Thoracic aorta (tissue), 2 donors: Measurements from ENCODE around the gene SSTR5. TPM values are rescaled to one million over a fixed set of nuclear protein-coding genes. Genes with fewer than 3 reads are reported as not detected.

Experiments
- ATAC-seq: fragments of 150-250 bp; one replicate; pipeline ENCODE4 v1.8.0; 2017; ENCODE audit warnings: low read depth; ENCODE audit not compliant: insufficient number of reproducible peaks, low FRiP score
- DNase-seq: peaks from one replicate; pipeline ENCODE4 v3.0.0-alpha.2; 2020; ENCODE audit warnings: low spot score
- H3K27ac ChIP-seq, 2 donors: fragments of 200-600 bp; sonication (generic); 1 replicate in 1 of 2; 2 replicates in 1 of 2; pipeline ENCODE4 v1.5.1; 2016; ENCODE audit warnings: mild to moderate bottlenecking in 2 of 2, moderate library complexity in 2 of 2
- H3K27me3 ChIP-seq: fragments of 200-600 bp; sonication (generic); replicated peaks from 2 replicates; pipeline ENCODE4 v1.6.0; 2016; ENCODE audit warnings: mild to moderate bottlenecking; ENCODE audit not compliant: insufficient read depth
- H3K36me3 ChIP-seq: fragments of 200-600 bp; sonication (generic); one replicate; pipeline ENCODE4 v1.5.1; 2016
- H3K4me1 ChIP-seq, 2 donors: fragments of 200-600 bp; sonication (generic); 1 replicate in 1 of 2; 2 replicates in 1 of 2; pipeline versions ENCODE4 v1.5.1 to v1.6.0; 2016; ENCODE audit warnings: low read depth in 2 of 2, mild to moderate bottlenecking in 1 of 2; ENCODE audit not compliant: control insufficient read depth in 1 of 2
- H3K4me3 ChIP-seq: fragments of 200-600 bp; sonication (generic); 2 replicates; pipeline ENCODE4 v1.5.1; 2016; ENCODE audit warnings: mild to moderate bottlenecking
- H3K9me3 ChIP-seq: fragments of 200-600 bp; sonication (generic); 2 replicates; pipeline ENCODE4 v1.5.1; 2016
- CTCF ChIP-seq: fragments of 200-600 bp; sonication (generic); IDR thresholded peaks from one replicate; pipeline ENCODE4 v1.5.1; 2019; ENCODE audit warnings: antibody characterized with exemption
- total RNA-seq, 2 donors: library from RNA; depleted of rRNA; stranded (reverse); fragments of >200 nt; gene quantifications; one replicate each; pipeline versions ENCODE4 v1.1.0 to v1.2.3, GENCODE V29; 2016

Gene SSTR5
- total RNA-seq, 2 donors from 2014 or later = 3.0 to 3.8 TPM

- H3K9me3 ChIP-seq = no peaks in the 10 kb centered on the region
- DNase-seq (no peak), ATAC-seq (no peak)
- H3K27ac ChIP-seq = no peak overlapping the region
- H3K4me1 ChIP-seq = peaks cover 4 to 6% of the 10 kb centered on the region in 2 donors
- no peak overlapping the region for H3K4me3 ChIP-seq
- no peaks in the 10 kb centered on the region for H3K27me3 ChIP-seq
- no peak for TF ChIP-seq CTCF
- H3K36me3 ChIP-seq = no peaks in the 10 kb centered on the region
These were observed 13.2 kb upstream of the SSTR5 start for GRCh38 chr16:1059310-1059709.

GRCh38 chr16:1060416-1061340 lies 11.9 kb upstream of the SSTR5 start:
- Histone ChIP-seq H3K4me3 (no peak overlapping the region), H3K9me3 (no peaks in the 10 kb centered on the region), H3K27me3 (peaks cover 4% of the 10 kb centered on the region), H3K27ac (no peak overlapping the region), H3K36me3 (no peaks in the 10 kb centered on the region), H3K4me1 (peaks cover 4 to 6% of the 10 kb centered on the region in 2 donors)
- no peak for DNase-seq
- TF ChIP-seq CTCF = no peak
- ATAC-seq = no peak

- no peak for ATAC-seq
- Histone ChIP-seq H3K27me3 (peaks cover 4% of the 10 kb centered on the region), H3K4me3 (no peak overlapping the region), H3K9me3 (no peaks in the 10 kb centered on the region), H3K4me1 (peaks cover 4% of the 10 kb centered on the region in 2 donors), H3K27ac (no peak overlapping the region), H3K36me3 (no peaks in the 10 kb centered on the region)
- TF ChIP-seq CTCF = no peak
- no peak for DNase-seq
These were observed 10.6 kb upstream of the SSTR5 start for GRCh38 chr16:1061769-1062505.

GRCh38 chr16:1062895-1063294 lies 9.7 kb upstream of the SSTR5 start:
- DNase-seq (no peak), ATAC-seq (no peak)
- Histone ChIP-seq H3K27me3 (peaks cover 5% of the 10 kb centered on the region), H3K36me3 (no peaks in the 10 kb centered on the region), H3K9me3 (no peaks in the 10 kb centered on the region), H3K4me3 (no peak overlapping the region), H3K4me1 (peaks cover 0 to under 1% of the 10 kb centered on the region in 2 donors), H3K27ac (no peak overlapping the region)
- no peak for TF ChIP-seq CTCF

GRCh38 chr16:1063728-1064127 lies 8.8 kb upstream of the SSTR5 start:
- Histone ChIP-seq H3K9me3 (no peaks in the 10 kb centered on the region), H3K36me3 (no peaks in the 10 kb centered on the region), H3K4me1 (no peaks in the 10 kb centered on the region), H3K27ac (no peak overlapping the region), H3K27me3 (peaks cover 9% of the 10 kb centered on the region), H3K4me3 (no peak overlapping the region)
- no peak for TF ChIP-seq CTCF
- ATAC-seq (no peak), DNase-seq (no peak)
